PC-9 (cell line): ENCODE measurements around the gene AOPEP. TPM values are rescaled to one million over a fixed set of nuclear protein-coding genes. Genes with fewer than 3 reads are reported as not detected.
A peak's percentile ranks its signal among the peaks of the same experiment; 100 is the strongest.

Experiments
- BruUV-seq: library from RNA; stranded (reverse); fragments of 400-500 nt; replicated peaks from 2 replicates; lab custom pipeline; 2021; lab: Mats Ljungman, UMichigan
- CTCF ChIA-PET: fragments of 300-600 bp; sonication (Branson Sonifier 250); formaldehyde crosslinking; loops from one replicate; lab custom pipeline; 2022; ENCODE audit warnings: antibody characterized with exemption; lab: Charles Lee
- POLR2A ChIA-PET: fragments of 300-600 bp; sonication (Branson Sonifier 250); formaldehyde crosslinking; loops from one replicate; lab custom pipeline; 2022; ENCODE audit warnings: antibody characterized with exemption; ENCODE audit not compliant: unreplicated experiment; lab: Charles Lee
- DNase-seq, 2 experiments: peaks; one replicate each; pipeline versions ENCODE4 v3.0.0 to v3.0.0-alpha.2; 2015 to 2022; ENCODE audit warnings: mixed read lengths in 1 of 2
- H2AFZ ChIP-seq: fragments of 200-600 bp; sonication (generic); 2 replicates; pipeline ENCODE4 v1.8.1; 2017; ENCODE audit warnings: antibody characterized with exemption
- H3F3A ChIP-seq: fragments of 200-600 bp; sonication (generic); 2 replicates; pipeline ENCODE4 v1.8.1; 2017; ENCODE audit warnings: antibody characterized with exemption, mild to moderate bottlenecking, low read depth; ENCODE audit not compliant: insufficient read depth
- H3K27ac ChIP-seq: fragments of 200-600 bp; sonication (generic); 2 replicates; pipeline ENCODE4 v1.6.1; 2016; ENCODE audit warnings: mixed run types
- H3K27me3 ChIP-seq: fragments of 200-600 bp; sonication (generic); 2 replicates; pipeline ENCODE4 v1.6.1; 2016; ENCODE audit warnings: low read depth, mixed run types; ENCODE audit not compliant: insufficient read depth
- H3K36me3 ChIP-seq: fragments of 200-600 bp; sonication (generic); 2 replicates; pipeline ENCODE4 v1.6.1; 2016; ENCODE audit warnings: low read depth, mixed run types
- H3K4me1 ChIP-seq: fragments of 200-600 bp; sonication (generic); replicated peaks from 2 replicates; pipeline ENCODE4 v1.6.1; 2016; ENCODE audit warnings: mixed run types; ENCODE audit not compliant: insufficient read depth
- H3K4me2 ChIP-seq: fragments of 200-600 bp; sonication (generic); 2 replicates; pipeline ENCODE4 v1.6.1; 2017; ENCODE audit warnings: mixed run types
- H3K4me3 ChIP-seq: fragments of 200-600 bp; sonication (generic); 2 replicates; pipeline ENCODE4 v1.6.1; 2016; ENCODE audit warnings: mixed run types
- H3K79me2 ChIP-seq: fragments of 200-600 bp; sonication (generic); 2 replicates; pipeline ENCODE4 v1.6.1; 2017; ENCODE audit warnings: low read depth, mixed run types
- H3K9me2 ChIP-seq: fragments of 200-600 bp; sonication (generic); 2 replicates; pipeline ENCODE4 v1.8.1; 2017; ENCODE audit warnings: mild to moderate bottlenecking; ENCODE audit not compliant: insufficient read depth
- H3K9me3 ChIP-seq: fragments of 200-600 bp; sonication (generic); 2 replicates; pipeline ENCODE4 v1.8.1; 2016; ENCODE audit warnings: low read depth; ENCODE audit not compliant: insufficient read depth
- H4K20me1 ChIP-seq: fragments of 200-600 bp; sonication (generic); 2 replicates; pipeline ENCODE4 v1.8.1; 2017; ENCODE audit not compliant: insufficient read depth
- CTCF ChIP-seq: fragments of 200-600 bp; sonication (generic); conservative IDR thresholded peaks from 2 replicates; pipeline ENCODE4 v1.6.1; 2017; ENCODE audit warnings: mixed run types, antibody characterized with exemption, mild to moderate bottlenecking, moderate library complexity
- EZH2 ChIP-seq: fragments of 200-600 bp; sonication (generic); IDR thresholded peaks from 2 replicates; pipeline ENCODE4 v1.8.0; 2017; ENCODE audit warnings: antibody characterized with exemption, low read depth
- intact Hi-C: fragments of 100-400 bp; cut with micrococcal nuclease; formaldehyde crosslinking; loops from one replicate; pipeline ENCODE4 v1.10.0; 2022; ENCODE audit not compliant: unreplicated experiment
- total RNA-seq: library from RNA; stranded (reverse); gene quantifications from 2 replicates; pipeline ENCODE4 v1.2.3, GENCODE V29; 2021

Gene AOPEP
- total RNA-seq, 1 experiment from 2014 or later, result 90.0 TPM

- peak overlapping the region; percentile 100 for H3K27ac ChIP-seq
- H3K4me2 ChIP-seq, result peak overlapping the region; percentile 25
- H3K79me2 ChIP-seq, result peaks cover 24% of the 10 kb centered on the region
- BruUV-seq, result TSS peak; percentile 89
- H3K9me3 ChIP-seq, result no peaks in the 10 kb centered on the region
- POLR2A ChIA-PET, result interaction anchor here (1.3 kb wide), 1 partner anchor 43 kb away, joined by 23 read pairs; no protein-coding TSS in a partner anchor
- intact Hi-C loops, result loop anchor here (2.0 to 5.0 kb wide), 2 partner anchors 30 to 143 kb away; partner anchors contain the start of gene AOPEP
- no peak overlapping the region for H3K4me3 ChIP-seq
- TF ChIP-seq EZH2 (no peak), CTCF (no peak)
- CTCF ChIA-PET, result no interaction called here
- no peaks in the 10 kb centered on the region for H3K27me3 ChIP-seq
- no peak overlapping the region for H2AFZ ChIP-seq
- peaks cover 76% of the 10 kb centered on the region for H3F3A ChIP-seq
- H3K36me3 ChIP-seq, result no peaks in the 10 kb centered on the region
- H3K4me1 ChIP-seq, result peaks cover 95% of the 10 kb centered on the region
- H4K20me1 ChIP-seq, result no peaks in the 10 kb centered on the region
- H3K9me2 ChIP-seq, result no peaks in the 10 kb centered on the region
- DNase-seq, result no peak
These were observed 143.9 kb downstream of the AOPEP start for GRCh38 chr9:94870465-94870792.

DNA sequence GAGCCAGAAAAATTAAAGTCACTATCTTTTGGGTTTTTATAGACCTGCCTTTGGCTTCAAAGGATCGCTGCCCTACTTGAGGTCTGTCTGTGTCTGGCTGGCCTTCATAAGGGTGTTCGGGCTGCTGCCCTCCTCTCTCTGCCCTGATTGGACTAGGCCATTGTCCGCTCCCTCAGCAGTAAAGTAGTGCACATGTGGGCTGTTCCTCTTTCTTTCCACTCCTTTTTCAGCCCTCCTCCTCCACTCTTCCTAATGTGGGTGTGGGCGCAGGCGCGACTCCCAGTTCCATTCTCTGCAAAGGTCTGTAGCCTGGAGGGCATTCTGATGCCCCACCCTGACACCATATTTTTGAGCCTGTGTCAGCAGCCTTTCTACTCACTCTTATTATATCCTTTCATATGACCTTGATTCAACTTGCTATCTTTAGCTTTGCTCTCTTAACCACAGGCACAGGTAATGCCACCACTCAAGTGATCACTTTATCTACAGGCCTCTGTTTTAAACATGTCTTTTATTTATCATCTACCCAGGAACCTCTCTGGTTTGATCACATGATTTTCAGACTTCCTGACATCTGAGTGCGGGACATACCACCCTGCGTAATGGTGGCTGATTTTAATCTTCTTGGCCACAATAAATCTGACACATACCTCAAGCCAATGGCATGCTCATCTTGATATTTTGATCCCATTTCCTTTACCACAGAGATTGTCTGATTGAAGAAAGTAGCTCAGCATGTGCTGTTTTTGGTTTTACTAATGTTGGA is 144.5 kb downstream of the AOPEP start:
- peak overlapping the region; percentile 45 for H3K4me2 ChIP-seq
- no TSS peak for BruUV-seq
- H3K4me1 ChIP-seq, result peaks cover 90% of the 10 kb centered on the region
- CTCF ChIA-PET, result interaction anchor here (0.6 to 1.3 kb wide), 2 partner anchors 32 to 201 kb away, joined by 4 to 6 read pairs; no protein-coding TSS in a partner anchor
- no peak for TF ChIP-seq CTCF
- TF ChIP-seq EZH2, result no peak
- POLR2A ChIA-PET, result interaction anchor here (0.5 to 1.3 kb wide), 6 partner anchors 42 to 184 kb away, joined by 3 to 23 read pairs (median 4); no protein-coding TSS in a partner anchor
- peak; percentile 91 to 92 for DNase-seq
- intact Hi-C loops, result loop anchor here (1.0 to 5.0 kb wide), 11 partner anchors 30 to 317 kb away; partner anchors contain the start of gene AOPEP
- peak overlapping the region; percentile 100 for H3K27ac ChIP-seq
- no peaks in the 10 kb centered on the region for H3K36me3 ChIP-seq
- no peak overlapping the region for H2AFZ ChIP-seq
- H3K4me3 ChIP-seq, result no peak overlapping the region
- peaks cover 73% of the 10 kb centered on the region for H3F3A ChIP-seq
- H3K9me2 ChIP-seq, result no peaks in the 10 kb centered on the region
- peaks cover 19% of the 10 kb centered on the region for H3K79me2 ChIP-seq
- no peaks in the 10 kb centered on the region for H3K9me3 ChIP-seq
- H3K27me3 ChIP-seq, result no peaks in the 10 kb centered on the region
- H4K20me1 ChIP-seq, result no peaks in the 10 kb centered on the region

- BruUV-seq, result no TSS peak
- Histone ChIP-seq H3K27ac (peak overlapping the region; percentile 100), H3K27me3 (no peaks in the 10 kb centered on the region), H3K9me2 (no peaks in the 10 kb centered on the region), H3K36me3 (no peaks in the 10 kb centered on the region), H3K4me3 (no peak overlapping the region), H4K20me1 (no peaks in the 10 kb centered on the region), H2AFZ (no peak overlapping the region), H3K9me3 (no peaks in the 10 kb centered on the region), H3K4me2 (no peak overlapping the region), H3K79me2 (peaks cover 17% of the 10 kb centered on the region), H3F3A (peaks cover 60% of the 10 kb centered on the region), H3K4me1 (peaks cover 77% of the 10 kb centered on the region)
- POLR2A ChIA-PET, result no interaction called here
- no peak for DNase-seq
- no peak for TF ChIP-seq EZH2
- no peak for TF ChIP-seq CTCF
- CTCF ChIA-PET, result interaction anchor here (0.6 to 1.3 kb wide), 2 partner anchors 31 to 167 kb away, joined by 4 to 6 read pairs; no protein-coding TSS in a partner anchor
- intact Hi-C loops, result loop anchor here (5.0 kb wide), 1 partner anchor 145 kb away; the partner anchor contains the start of gene AOPEP
These were observed 145.8 kb downstream of the AOPEP start for GRCh38 chr9:94872083-94872833.
